Psoas muscle (tissue), 8 donors: Measurements from ENCODE around the gene ARHGAP10. TPM values are rescaled to one million over a fixed set of nuclear protein-coding genes. Genes with fewer than 3 reads are reported as not detected.

Experiments used
- ATAC-seq, 4 donors: fragments of 200-7000 bp; cut with Tn5 transposase; one replicate each; pipeline ENCODE4 v1.9.1; 2020; ENCODE audit warnings: moderate library complexity in 3 of 4, mild to moderate bottlenecking in 2 of 4
- DNase-seq, 2 donors: peaks; one replicate each; pipeline ENCODE4 v3.0.0-alpha.2; 2020
- H3K27ac ChIP-seq: fragments of 200-600 bp; one replicate; pipeline ENCODE4 v1.8.0; 2022
- H3K27me3 ChIP-seq, 3 donors: fragments of 200-600 bp in 1 of 3; one replicate each; pipeline versions ENCODE4 v1.6.1 to v1.8.0; 2013 to 2022; ENCODE audit warnings: low read length in 2 of 3, mild to moderate bottlenecking in 2 of 3, moderate library complexity in 1 of 3; ENCODE audit not compliant: insufficient read depth in 3 of 3
- H3K36me3 ChIP-seq, 2 donors: fragments of 200-600 bp in 1 of 2; one replicate each; pipeline versions ENCODE4 v1.6.1 to v1.8.0; 2013 to 2022; ENCODE audit warnings: low read depth in 1 of 2, mild to moderate bottlenecking in 1 of 2, moderate library complexity in 1 of 2; ENCODE audit not compliant: insufficient read depth in 1 of 2
- H3K4me1 ChIP-seq: fragments of 200-600 bp; one replicate; pipeline ENCODE4 v1.8.0; 2022
- H3K4me3 ChIP-seq: fragments of 200-600 bp; one replicate; pipeline ENCODE4 v1.8.0; 2022; ENCODE audit warnings: mild to moderate bottlenecking
- H3K9me3 ChIP-seq: fragments of 200-600 bp; one replicate; pipeline ENCODE4 v1.8.0; 2022
- CTCF ChIP-seq: fragments of 200-600 bp; IDR thresholded peaks from one replicate; pipeline ENCODE4 v1.8.0; 2022; ENCODE audit warnings: antibody characterized with exemption
- WGBS, 3 donors: extraction: QIAGEN DNeasy Blood & Tissue Kit; methylation state at CpG; one replicate each; pipeline versions ENCODE4 v1.1.6 to v1.1.7; 2013; 5-methylcytosine and 5-hydroxymethylcytosine counted together
- intact Hi-C, 2 donors: fragments of 100-400 bp; cut with DNase I; formaldehyde crosslinking; loops; one replicate each; pipeline versions ENCODE4 v1.11.0 to v1.14.2; 2022
- polyA plus RNA-seq, 3 donors: library from polyadenylated mRNA; stranded (reverse); fragments of 200-250 nt; gene quantifications; one replicate each; pipeline ENCODE4 v1.2.3, GENCODE V29; 2013
- total RNA-seq, 4 donors: library from RNA; stranded (reverse); fragmentation: NEBNext Ultra II Directional in 2 of 4; extraction: Animal tissue kit (Norgen Biotek cat#: 25700) in 2 of 4; gene quantifications; one replicate each; pipeline versions ENCODE4 v1.2.1 to v1.2.4, GENCODE V29; 2021 to 2023
- donor health status: healthy with polysubstance abuse.
- donor health status: DM: no; HTN: no; CAD: no; lungs with moderate emphysema.
- donor health status: Bipolar disorder and iron deficiency.
- donor health status: healthy.
- donor health status: DM: yes; HTN: yes; CAD: no.
- donor health status: DM: no; HTN: no; CAD: no.
- donor health status: DM: no; HTN: no; CAD: no.
- donor health status: DM: yes; HTN: yes; CAD: no.

ARHGAP10 gene
- total and polyA plus RNA-seq, 7 donors: 28.8 to 43.5 (median 34.0) TPM

GRCh38 chr4:147816382-147817254 lies 84.7 kb downstream of the ARHGAP10 start:
- peaks cover 67% of the 10 kb centered on the region for H3K4me1 ChIP-seq
- no peak overlapping the region for H3K4me3 ChIP-seq
- intact Hi-C loops: no loop called here
- TF ChIP-seq CTCF: no peak
- no peaks in the 10 kb centered on the region for H3K27me3 ChIP-seq
- WGBS, 3 donors: 46 to 62% (median 51%) methylated on average over 4 of the region's 4 CpGs
- ATAC-seq: peak in 3 of 4 donors; percentile 61 to 80 (median 76)
- H3K9me3 ChIP-seq: no peaks in the 10 kb centered on the region
- peak overlapping the region; percentile 43 for H3K27ac ChIP-seq
- no peak for DNase-seq
- no peaks in the 10 kb centered on the region for H3K36me3 ChIP-seq

DNA sequence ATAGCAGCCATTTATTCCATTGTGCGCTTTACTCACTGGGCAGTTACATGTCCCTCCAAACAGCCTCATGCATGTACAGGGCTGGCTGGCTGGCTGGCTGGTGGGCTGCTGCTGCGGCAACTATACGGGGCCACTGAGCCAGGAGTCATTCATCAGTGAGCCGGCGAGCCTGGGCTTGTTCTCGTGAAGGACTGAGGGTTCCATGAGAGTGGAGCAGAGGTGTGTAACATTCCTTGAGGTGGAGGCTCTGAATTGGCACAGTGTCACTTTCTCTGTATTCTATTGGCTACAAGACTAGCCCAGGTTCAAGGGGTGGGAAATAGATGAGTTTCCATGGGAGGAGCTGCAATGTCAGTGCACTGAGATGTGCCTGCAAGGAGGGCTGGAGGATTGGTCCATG lies 89.1 kb downstream of the ARHGAP10 start:
- Histone ChIP-seq H3K27me3 (no peaks in the 10 kb centered on the region), H3K4me3 (no peak overlapping the region), H3K9me3 (no peaks in the 10 kb centered on the region), H3K4me1 (peaks cover 64% of the 10 kb centered on the region), H3K36me3 (peaks cover 0 to 9% of the 10 kb centered on the region in 2 donors), H3K27ac (peak overlapping the region; percentile 81)
- no peak for ATAC-seq
- no peak for TF ChIP-seq CTCF
- intact Hi-C loops: loop anchor here (5.0 kb wide), 2 partner anchors 34 to 49 kb away; no protein-coding TSS in a partner anchor
- WGBS, 3 donors: 91 to 97% (median 94%) methylated on average over 6 of the region's 6 CpGs
- DNase-seq: no peak

GRCh38 chr4:147821555-147821954 lies 89.7 kb downstream of the ARHGAP10 start:
- peaks cover 0 to 9% of the 10 kb centered on the region in 2 donors for H3K36me3 ChIP-seq
- intact Hi-C loops: loop anchor here (5.0 kb wide), 2 partner anchors 34 to 49 kb away; no protein-coding TSS in a partner anchor
- ATAC-seq (peak; percentile 30 to 70 (median 68)), DNase-seq (no peak)
- H3K27ac ChIP-seq: peak overlapping the region; percentile 81
- no peak overlapping the region for H3K4me3 ChIP-seq
- H3K27me3 ChIP-seq: no peaks in the 10 kb centered on the region
- H3K4me1 ChIP-seq: peaks cover 62% of the 10 kb centered on the region
- TF ChIP-seq CTCF: no peak
- H3K9me3 ChIP-seq: no peaks in the 10 kb centered on the region
- 29 to 37% (median 32%) methylated on average over 2 of the region's 2 CpGs for WGBS, 3 donors

GRCh38 chr4:147822128-147822527 lies 90.2 kb downstream of the ARHGAP10 start:
- DNase-seq: peak; percentile 83 to 91
- no peaks in the 10 kb centered on the region for H3K27me3 ChIP-seq
- H3K36me3 ChIP-seq: peaks cover 0 to 9% of the 10 kb centered on the region in 2 donors
- H3K4me3 ChIP-seq: no peak overlapping the region
- no peaks in the 10 kb centered on the region for H3K9me3 ChIP-seq
- peak; percentile 64 to 82 (median 79) for ATAC-seq
- TF ChIP-seq CTCF: no peak
- intact Hi-C loops: loop anchor here (5.0 kb wide), 2 partner anchors 35 to 50 kb away; no protein-coding TSS in a partner anchor
- H3K27ac ChIP-seq: peak overlapping the region; percentile 81
- peaks cover 61% of the 10 kb centered on the region for H3K4me1 ChIP-seq
